NCI-H128 (cell line): ENCODE results near the gene SMAP1.

Experiments
- DNase-seq: peaks from one replicate; lab custom pipeline; 2025; ENCODE audit not compliant: unreplicated experiment; lab: John Stamatoyannopoulos, UW

SMAP1 gene

GRCh38 chr6:70884074-70884983, 216.6 kb downstream of the SMAP1 start:
- DNase-seq: peak; percentile 28

- no peak for DNase-seq
These were observed 218.4 kb downstream of the SMAP1 start for GRCh38 chr6:70886071-70886470.

GRCh38 chr6:70886661-70887060, 219.0 kb downstream of the SMAP1 start:
- no peak for DNase-seq

GRCh38 chr6:70889270-70889669, 221.6 kb downstream of the SMAP1 start:
- DNase-seq: no peak

GRCh38 chr6:70894001-70894400, 226.3 kb downstream of the SMAP1 start:
- no peak for DNase-seq

GRCh38 chr6:70900047-70900446, 232.4 kb downstream of the SMAP1 start:
- no peak for DNase-seq

- DNase-seq: no peak
These were observed 233.6 kb downstream of the SMAP1 start for GRCh38 chr6:70901324-70901723.

- no peak for DNase-seq
These were observed 236.2 kb downstream of the SMAP1 start for GRCh38 chr6:70903665-70904452.

- no peak for DNase-seq
These were observed 238.1 kb downstream of the SMAP1 start for GRCh38 chr6:70905742-70906141.
